Activated CD4-positive, alpha-beta T cell treated with anti-CD3 and anti-CD28 coated beads, Interleukin-2, amount 50 U/mL, for 1 hour (primary cell): ENCODE measurements around the gene CAMTA1.
"Not testable (repeated sequence)": the region's sequence is repeated elsewhere in the genome, so short reads cannot be mapped to it uniquely, and the experiment has no call there.

Source experiments
- DNase-seq: peaks from one replicate; pipeline ENCODE4 v3.0.0-alpha.2; 2020

CAMTA1 gene

DNA sequence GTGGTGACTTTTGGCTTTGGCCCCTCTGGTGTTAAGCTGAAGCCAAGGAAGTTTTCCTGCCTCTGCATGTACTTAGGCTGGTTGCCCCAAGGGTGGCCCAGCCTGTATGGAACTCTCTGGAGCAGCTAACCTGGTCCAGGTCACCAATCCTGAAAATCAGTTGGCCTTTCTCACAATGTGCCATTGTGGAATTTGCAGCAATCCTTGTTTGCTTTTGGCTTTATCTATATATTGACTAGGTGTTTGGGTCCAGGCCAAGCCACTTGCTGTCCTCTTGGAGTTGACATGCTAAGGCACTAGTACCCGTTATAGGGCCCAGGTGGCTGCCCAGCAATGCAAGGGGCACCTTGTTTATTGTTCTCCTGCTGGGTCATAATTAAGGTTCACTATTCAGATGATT is 124.6 kb downstream of the CAMTA1 start:
- DNase-seq, result no peak

DNA sequence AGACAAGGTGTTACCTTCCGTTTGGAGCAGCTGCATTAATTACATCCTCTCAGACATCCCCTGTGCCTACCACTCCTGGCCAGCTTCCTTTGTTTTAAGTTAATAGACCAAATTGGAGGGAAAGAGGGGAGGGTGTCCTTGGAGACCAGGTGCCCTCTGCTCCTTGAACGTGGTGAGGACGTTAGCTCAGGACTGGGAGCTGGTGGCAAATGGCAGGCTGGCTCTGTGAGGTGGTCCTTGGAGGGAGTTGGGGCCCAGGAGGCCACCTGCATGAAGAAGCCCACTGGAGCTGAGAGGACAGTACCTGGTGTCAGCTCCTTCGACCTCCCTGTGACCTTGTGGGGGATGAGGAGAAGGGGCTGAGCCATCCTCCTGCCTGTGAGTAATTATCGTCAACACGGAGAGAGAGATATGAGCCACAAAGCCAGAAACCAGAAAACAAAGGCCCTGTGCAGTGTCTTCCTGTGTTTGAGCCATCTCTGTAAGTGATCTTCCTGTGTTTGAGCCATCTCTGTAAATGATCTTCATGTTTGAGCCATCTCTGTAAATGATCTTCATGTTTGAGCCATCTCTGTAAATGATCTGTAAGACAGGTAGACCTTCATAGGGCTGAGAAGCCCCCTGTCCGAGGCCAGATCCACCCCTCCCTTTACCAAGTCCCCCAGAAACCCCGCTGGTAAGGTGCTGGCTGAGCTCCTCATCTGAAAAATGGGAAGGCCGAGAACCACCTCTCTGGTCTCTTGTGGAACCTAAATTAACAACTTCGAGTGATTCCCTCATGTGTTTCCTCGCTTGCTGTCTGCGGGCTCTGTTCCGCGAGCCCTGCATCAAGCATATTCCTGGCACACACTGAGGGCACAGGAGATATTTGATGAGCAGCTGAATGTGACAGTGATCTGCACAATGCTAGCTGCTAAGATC is 126.0 kb downstream of the CAMTA1 start:
- DNase-seq, result no peak

DNA sequence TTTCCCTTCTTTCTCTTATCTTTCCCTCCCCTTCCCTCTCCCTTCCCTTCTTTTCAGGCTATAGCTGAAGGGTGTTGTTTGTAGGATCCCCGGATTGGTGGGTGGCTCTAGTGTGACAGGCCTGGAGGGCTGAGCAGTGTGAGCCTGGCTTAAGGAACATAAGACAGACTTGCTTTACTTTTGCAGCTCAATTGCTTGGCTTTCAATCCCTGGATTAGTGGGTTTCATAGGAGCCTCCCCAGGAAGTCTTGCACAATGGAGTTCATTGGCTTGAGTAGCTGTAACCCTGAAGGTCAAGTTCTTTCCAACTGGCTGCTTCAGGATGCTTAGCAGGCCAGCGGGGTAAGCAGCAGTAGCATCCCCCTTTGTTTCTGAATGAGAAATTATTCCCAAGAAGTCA is 126.7 kb downstream of the CAMTA1 start:
- DNase-seq, result no peak

DNA sequence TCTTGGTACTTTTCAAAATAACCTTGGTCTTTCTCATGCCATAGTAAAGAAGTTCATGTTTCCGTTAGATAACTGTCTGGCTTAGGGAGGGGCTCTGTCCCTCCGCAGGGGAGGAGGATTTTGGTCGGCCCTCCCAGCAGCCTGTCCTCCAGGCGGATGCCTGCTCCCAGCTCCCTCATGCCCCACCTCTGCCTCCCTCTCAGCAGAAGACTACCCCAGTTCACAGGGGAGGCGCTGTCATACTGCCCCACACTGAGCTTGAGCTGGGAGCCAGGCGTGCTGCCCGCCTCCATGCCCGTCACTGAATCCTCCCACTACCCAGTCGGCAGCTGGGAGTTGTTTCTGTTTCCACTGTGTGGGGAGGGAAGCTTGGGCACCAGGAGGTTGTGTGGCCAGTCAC is 127.3 kb downstream of the CAMTA1 start:
- DNase-seq, result no peak

DNA sequence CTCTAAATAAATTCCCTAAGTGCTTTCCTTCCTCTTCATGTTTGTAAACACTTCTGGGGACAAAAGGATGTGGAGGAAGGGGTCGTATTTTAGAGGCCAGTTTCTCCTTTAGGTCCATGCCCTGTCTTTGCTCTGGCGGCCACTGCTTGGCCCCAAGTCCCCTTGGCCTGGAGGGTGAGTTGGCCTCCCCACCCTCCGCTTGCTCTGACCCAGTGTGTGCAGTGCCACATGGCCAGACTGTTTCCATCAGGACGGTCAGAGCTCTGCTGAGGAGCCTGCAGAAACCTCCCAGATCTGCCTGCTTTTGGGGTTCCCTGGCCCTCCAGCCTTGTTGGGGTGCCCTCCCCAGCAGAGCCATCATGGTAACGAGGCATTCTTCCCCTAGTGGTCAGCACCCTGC is 127.8 kb downstream of the CAMTA1 start:
- DNase-seq, result no peak

DNA sequence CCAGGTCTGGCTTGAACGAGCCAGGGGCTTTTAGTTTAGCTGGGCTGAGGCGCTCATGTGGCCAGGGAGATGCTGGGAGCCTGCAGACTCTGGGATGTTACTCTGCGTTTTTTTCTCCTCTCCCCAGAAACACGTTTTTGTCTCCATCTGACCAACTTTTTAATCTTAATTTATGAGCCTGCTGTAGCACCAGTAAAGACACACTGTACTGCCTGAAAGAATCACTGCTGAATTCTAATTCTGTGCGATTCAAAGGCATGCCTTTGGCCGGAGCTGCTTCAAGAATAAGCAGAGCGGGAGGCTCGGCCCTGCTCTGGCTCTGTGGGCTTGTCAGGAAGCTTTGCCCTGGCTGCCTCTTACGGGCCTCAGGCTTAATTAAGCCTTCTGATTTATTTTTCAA is 129.5 kb downstream of the CAMTA1 start:
- no peak for DNase-seq

DNA sequence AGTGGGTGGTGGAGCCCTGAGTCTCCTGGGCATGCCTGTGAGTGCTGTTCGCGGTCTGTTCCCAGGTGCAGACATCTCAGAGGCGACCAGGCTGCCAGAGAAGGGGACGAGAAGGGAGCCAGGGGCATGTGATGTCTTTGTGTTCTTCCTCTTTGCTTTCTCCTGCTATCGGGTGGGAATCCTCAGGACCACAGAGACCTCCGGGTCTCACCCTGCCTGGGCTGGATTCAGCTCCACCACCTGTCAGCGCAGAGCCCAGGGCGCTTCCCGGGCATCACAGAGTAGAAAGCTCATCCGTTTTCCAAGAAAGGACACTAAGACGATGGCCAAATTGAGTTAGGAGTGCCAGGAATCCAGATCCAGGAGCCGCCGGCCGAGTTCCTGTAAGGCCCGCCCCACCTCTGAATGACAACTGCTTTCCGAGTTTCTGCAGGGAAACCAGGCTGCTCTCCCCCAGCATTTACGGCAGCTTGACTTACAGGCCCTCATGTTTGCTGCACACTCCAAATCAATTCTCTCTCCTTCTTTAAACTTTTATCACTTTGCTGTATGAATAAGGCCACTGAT is 130.8 kb downstream of the CAMTA1 start:
- DNase-seq, result no peak

DNA sequence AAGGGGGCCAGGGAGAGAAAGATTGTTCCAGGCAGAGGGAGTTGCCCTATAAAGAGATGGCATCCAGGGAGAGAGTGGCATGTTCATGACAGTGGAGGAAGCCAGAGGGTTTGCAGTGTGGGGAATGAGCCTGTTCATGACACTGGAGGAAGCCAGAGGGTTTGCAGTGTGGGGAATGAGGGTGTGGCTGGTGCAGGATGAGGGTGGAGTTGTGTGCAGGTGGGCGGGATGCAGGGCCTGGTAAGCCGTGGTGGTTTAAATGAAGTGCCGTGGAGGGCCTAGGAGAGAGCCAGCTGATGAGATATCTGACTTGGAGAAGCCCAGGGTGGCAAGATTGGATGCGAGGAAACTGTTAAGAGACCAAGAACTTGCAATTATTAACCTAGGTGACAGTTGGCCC is 131.8 kb downstream of the CAMTA1 start:
- no peak for DNase-seq

DNA sequence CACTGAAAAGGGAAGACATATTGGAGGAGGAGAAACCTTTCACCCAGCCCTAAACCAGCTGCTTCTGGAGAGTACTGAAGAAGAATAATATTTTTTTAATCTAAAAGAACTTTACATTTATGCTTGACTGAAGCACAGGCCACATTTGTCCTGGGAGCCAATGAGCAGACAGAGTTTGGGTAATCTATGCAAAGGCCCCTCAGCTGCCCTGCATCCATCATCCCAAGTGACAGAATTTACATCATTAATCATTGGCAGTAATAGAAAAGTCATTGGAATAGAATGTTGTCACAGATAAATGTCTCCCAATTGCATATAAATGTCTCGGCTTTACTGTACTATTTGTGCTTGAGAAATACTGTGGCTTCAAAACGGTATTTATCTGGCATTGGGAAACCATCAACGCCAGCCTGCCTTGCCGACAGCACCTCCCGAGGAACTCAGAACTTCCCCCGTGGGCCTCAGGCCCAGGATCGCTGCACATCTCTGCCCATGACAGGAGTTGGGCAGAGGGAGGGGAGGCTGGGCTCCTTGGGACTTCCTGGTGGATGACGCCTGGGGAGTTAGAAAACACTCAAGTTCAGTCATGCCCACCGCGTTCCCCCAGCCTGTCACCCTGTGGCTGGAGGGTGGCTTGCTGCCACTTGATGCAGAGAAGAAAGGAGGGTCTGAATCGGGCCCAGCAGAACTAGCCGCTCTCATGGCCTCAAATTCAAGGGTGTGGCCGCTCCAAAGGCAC is 133.1 kb downstream of the CAMTA1 start:
- DNase-seq, result no peak

DNA sequence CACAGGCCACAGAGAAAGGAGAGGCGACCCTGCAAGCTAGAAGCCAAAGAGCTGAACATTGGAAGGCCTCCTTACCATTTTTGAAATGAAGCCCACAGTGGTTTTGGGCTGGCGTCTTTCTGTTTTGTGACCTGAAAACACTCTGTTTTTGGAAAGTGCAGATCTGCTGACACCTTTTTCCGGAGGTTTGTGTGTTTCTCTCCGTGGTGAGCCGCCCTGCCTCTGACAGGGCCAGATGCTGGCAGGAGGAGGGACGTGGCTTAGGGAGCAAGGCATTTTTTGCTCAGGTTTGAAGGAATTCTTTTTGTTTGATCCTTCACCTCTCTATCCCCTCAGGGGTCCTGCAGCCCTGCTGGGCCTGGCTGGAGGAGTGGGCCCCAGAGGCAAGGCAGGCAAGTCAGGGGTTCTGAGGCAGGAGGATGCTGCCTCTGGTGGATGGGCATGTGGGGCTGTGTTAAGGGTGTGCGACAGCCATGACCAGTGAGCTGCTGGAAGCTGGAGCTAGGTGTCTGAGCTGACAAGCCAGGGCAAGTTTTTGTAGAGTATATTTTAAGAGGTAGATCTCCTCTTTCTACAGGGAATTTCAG is 133.8 kb downstream of the CAMTA1 start:
- DNase-seq, result no peak

DNA sequence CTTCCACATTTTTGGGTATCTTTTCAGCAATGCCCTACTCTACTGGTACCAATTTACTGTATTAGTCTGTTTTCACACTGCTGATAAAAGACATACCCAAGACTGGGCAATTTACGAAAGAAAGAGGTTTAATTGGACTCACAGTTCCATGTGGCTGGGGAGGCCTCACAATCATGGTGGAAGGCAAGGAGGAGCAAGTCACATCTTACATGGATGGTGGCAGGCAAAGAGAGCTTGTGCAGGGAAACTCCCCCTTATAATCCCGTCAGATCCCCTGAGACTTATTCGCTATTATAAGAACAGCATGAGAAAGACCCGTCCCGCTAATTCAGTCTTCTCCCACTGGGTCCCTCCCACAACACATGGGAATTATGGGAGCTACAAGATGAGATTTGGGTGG is 136.3 kb downstream of the CAMTA1 start:
- DNase-seq, result not testable (repeated sequence)

DNA sequence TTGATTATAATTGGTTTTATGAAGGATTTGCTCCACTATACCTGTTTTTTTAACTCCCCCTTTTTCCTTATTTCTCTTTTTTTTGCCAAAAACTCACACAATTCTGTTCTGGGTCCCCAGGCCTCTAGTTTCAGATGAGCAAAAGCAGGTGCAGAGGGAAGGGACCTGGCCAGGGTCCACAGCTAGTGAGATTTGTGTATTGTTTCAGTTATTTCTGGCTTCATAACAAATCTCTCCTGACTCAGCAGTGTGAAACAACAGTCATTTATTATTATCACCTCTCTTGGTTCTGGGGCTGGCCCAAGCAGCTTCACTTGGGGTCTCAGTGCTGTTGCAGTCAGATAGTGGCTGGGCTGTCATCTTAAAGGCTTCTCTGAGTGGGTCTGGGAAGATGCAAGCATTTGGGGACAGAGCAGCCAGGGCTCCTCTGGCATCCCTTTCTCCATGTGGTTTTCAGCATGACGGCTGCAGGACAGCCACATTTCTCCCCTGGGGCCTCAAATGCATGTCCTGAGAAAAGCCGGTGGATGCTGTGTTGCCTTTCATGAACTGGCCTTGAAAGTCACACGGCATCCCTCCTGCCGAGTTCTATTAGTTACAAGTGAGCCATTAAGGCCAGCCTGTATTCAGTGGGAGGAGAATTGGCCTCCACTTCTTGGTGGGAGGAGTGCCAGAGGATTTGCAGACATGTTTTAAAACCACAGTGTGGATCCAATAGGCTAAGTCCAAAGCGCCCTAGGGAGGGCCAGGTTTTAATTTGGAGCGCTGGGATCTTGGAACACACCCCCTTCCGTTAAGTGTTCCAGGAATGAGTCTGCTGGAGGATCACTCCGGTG is 137.1 kb downstream of the CAMTA1 start:
- no peak for DNase-seq

DNA sequence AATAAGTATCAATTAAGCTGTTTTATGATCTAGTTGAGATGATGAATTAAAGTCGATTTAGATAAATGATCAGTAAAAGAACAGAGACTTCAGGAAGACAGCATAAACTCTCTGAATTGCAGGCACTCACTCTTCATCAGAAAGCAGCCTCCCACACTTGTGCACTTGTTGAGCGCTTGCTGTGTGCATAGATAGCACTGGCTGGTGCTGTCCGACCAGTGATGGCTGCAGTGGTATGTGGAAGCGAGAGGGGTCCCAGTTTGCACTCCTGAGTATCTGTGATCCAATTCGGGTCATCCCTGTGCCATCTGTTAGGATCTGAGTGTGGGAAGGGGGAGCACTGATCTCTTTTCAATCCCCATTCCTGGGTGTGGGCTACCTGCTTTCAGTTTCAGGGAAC is 137.8 kb downstream of the CAMTA1 start:
- DNase-seq, result no peak

DNA sequence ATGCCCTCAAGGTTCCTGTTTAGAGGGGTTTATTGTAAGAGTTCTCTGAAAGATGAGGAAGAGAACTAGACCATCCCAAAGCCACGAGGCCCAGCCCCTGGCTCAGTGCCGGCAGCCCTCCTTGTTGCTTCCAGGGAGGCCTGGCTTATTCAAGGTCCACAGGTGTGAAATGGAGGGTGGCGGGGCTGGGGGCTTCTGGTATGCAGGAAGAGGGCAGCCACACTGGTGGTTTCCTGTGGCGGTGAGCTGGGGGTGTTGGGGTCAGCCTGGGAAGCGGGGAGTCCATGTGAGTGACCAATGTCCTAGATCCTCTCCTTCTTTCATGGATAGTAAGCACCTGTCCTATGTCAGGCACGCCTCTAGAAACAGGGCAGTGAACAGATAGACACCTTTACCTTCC is 138.2 kb downstream of the CAMTA1 start:
- no peak for DNase-seq

DNA sequence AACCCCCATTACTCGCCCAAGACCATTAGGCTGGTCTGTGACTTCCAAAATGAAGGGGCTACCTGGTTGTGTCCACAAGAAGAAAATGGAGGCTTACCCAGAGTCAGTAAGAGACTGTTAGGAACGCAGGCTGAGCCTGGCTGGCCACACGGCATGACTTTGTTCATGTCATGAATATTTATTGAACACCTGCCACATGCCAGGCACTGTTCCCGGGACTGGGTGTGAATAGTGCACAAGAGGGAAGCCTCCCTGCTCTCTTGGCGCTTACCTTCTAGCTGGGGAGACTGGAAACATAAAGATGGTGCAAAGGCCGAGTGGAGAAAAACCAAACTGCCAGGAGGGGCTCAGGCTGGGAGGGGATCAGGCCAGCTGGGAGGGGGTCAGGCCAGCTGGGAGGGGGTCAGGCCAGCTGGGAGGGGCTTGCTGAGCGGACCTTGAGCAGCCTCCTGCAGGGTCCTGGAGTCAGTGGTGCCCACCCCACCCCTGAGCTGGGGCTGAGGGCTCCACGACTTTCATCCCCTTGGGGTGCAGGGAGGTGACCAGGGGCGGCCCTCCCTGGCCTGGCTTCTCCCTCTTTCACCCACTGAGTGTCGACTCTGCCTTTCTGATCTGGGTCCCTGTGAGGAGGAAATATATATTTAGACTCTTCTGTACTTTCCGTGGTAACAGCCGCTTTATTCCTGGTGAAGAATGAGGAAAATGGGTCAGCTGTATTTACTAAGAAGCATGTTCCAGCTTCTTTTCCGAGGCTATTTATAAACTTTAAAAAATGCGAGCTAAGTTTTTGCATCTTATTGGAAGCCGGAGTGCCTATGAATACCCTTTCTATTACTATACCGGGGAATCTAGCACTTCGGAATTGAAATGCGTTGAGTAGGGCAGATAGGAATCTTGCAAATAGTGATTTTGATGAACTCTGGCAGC is 139.0 kb downstream of the CAMTA1 start:
- no peak for DNase-seq

DNA sequence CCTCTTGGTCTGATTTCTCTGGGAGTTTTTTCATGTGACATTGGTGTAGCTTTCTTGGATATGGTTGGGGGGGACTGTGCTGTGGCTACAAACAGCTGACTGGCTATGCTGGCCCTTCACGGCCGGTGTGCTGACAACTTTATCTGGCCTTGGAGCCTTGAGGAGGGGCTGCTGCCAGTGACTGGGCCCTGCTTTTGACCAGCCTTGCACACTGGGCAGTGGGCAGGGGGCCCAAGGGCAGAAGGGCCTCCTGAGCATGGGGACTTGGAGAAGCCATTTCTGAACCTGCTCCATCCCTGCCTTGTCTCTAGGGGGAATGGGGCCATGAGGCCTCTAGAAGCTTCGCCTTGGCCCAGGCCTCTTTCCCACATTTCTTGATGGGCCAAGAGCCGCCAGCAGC is 139.6 kb downstream of the CAMTA1 start:
- DNase-seq, result no peak

DNA sequence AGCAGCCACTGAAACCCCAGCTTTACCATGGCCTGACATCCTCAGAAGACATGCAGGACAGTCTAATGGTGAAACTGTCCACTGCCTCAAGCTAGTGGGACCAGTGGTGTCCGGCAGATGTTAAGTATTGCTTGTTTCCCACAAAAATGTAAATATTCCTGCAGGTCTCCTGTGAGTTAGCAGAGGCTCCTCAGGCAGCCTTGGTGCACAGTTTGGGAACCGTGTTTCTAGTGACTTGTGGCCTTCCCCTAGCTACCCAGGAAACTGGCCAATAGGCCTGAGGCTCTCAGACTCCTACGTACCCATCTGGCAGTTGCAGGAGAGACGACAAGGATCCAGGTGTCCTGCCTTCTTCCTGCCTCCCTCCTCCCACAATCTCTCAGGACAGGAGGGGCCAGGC is 142.4 kb downstream of the CAMTA1 start:
- DNase-seq, result no peak

DNA sequence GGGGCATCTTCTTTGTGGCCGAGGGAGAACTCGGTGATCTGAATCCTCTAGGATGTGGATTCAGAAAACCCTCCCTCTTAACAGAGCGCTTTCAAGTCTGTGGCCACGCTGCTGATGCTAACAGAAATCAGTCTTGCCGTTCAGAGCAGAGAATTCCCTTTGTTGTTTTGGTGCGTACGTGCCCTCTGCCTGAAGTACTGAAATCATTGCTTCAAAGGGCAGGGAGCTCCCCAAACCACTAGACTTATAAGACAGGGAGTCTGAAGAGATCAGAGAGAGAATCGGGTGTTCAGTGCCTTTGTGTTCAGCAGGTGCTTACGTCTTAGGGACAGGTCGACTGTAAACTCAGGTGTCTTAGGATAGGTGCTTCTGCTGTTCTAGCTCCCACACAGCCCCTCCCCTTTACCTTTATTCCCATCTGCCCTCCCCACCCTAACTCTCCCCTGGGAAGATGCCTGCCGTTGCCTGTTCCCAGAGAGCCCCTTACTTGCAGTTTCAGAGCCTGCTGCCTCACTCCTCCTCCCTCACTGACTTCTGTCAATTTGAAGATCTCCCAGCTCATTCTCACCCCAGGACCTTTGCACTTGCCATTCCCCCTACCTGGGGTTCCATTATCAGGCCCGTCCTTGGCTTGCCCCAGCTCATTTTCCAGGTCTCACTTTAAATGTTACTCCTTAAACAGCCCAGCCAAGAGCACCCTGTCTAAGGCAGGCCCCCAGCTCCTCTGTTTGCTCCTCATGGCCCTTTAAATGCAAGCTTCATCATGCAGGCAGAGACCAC is 143.0 kb downstream of the CAMTA1 start:
- no peak for DNase-seq

DNA sequence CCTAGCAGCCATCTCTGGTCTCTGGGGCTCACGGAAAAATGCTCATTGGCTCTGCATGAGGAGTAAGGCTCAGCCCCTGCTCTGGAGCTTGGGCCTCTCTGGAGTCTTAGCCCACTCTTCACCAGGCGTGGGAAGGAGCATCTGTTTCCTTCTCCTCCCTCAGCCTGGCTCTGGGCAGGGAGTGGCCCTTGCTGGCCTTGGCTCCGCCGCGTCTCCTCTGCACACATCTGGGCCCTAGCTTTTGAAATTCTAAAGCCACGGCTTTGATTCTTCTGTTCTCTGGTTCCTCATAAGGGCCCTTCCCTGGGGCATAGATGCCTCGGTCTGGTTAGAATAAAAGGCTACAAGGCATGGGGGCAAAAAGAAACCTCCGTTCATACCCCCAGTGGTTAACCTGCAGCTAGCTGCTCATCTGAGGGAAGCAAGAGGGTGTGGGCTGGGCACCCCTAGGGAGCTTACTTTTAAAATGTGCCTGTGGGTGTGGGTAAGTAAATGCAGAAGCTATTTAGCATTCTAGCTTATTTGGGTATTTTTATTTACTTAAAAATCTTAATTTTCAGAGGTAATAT is 145.6 kb downstream of the CAMTA1 start:
- no peak for DNase-seq

DNA sequence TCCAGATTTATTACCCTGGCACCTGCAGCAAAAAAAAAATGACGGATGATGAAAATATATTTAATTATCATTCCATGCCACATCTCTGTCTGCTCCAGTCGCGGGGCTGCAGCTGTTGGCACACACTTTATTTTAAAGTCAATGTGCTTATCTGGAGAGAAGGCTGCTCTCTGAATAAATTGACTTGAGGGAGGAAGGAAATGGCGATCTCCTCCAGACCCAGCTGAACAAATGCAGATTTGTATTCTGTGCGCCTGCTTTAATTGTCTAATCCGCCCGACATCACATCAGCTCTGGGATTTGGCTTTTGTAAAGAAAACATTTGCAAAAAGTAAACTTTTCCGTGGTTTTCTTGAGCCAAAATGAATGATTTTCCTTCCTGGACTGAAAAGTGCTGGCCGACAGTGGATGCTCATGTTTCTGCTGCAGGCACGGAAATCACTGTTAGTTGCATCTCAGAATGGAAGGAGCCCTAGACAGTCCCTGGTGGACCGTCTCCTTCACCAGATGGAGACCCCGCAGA is 150.2 kb downstream of the CAMTA1 start:
- no peak for DNase-seq
